Measurements from ENCODE around the gene PCBP3.

- TF ChIP-seq SUZ12 (IDR thresholded peaks at IDR 0.05; ENCODE audit: unreplicated experiment): no peak
- no peak for TF ChIP-seq RBBP5 (conservative IDR thresholded peaks at IDR 0.05)
- TF ChIP-seq SIN3A (IDR thresholded peaks at IDR 0.05; ENCODE audit: low read depth, low read length): no peak
- no peak for TF ChIP-seq ZNF274 (IDR thresholded peaks at IDR 0.05; ENCODE audit: insufficient read depth, insufficient read length)
- no peak for TF ChIP-seq SRF (IDR thresholded peaks at IDR 0.05; ENCODE audit: low read depth in 2 of 2, low read length in 2 of 2)
- TF ChIP-seq SREBF2 (IDR thresholded peaks at IDR 0.05; ENCODE audit: low read length): no peak
- TF ChIP-seq TAF1 (IDR thresholded peaks at IDR 0.05; ENCODE audit: borderline replicate concordance, low read depth, low read length): no peak
- TF ChIP-seq BHLHE40 (IDR thresholded peaks at IDR 0.05; ENCODE audit: borderline replicate concordance in 1 of 2, low read depth in 2 of 2, low read length in 1 of 2): no peak
- no peak for TF ChIP-seq SIX5 (IDR thresholded peaks at IDR 0.05; ENCODE audit: low read depth, low read length, severe bottlenecking)
- no peak for TF ChIP-seq NFIC (IDR thresholded peaks at IDR 0.05; ENCODE audit: low read depth, low read length)
- no peak for TF ChIP-seq POLR2AphosphoS5 (IDR thresholded peaks at IDR 0.05; ENCODE audit: low read length)
- TF ChIP-seq RFX5 (IDR thresholded peaks at IDR 0.05; ENCODE audit: low read depth, low read length): no peak
Measured at GRCh38 chr21:45872902-45873301, 229.4 kb downstream of the PCBP3 start.

All from GM12878 (cell line).